Kasumi-1 (cell line): ENCODE results near the gene DPH6.
"Not testable (repeated sequence)": the region's sequence is repeated elsewhere in the genome, so short reads cannot be mapped to it uniquely, and the experiment has no call there.

Source experiments
- DNase-seq, 2 experiments: peaks; one replicate each; lab custom pipeline; 2025; lab: John Stamatoyannopoulos, UW

DPH6 gene, protein sequence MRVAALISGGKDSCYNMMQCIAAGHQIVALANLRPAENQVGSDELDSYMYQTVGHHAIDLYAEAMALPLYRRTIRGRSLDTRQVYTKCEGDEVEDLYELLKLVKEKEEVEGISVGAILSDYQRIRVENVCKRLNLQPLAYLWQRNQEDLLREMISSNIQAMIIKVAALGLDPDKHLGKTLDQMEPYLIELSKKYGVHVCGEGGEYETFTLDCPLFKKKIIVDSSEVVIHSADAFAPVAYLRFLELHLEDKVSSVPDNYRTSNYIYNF

DNA sequence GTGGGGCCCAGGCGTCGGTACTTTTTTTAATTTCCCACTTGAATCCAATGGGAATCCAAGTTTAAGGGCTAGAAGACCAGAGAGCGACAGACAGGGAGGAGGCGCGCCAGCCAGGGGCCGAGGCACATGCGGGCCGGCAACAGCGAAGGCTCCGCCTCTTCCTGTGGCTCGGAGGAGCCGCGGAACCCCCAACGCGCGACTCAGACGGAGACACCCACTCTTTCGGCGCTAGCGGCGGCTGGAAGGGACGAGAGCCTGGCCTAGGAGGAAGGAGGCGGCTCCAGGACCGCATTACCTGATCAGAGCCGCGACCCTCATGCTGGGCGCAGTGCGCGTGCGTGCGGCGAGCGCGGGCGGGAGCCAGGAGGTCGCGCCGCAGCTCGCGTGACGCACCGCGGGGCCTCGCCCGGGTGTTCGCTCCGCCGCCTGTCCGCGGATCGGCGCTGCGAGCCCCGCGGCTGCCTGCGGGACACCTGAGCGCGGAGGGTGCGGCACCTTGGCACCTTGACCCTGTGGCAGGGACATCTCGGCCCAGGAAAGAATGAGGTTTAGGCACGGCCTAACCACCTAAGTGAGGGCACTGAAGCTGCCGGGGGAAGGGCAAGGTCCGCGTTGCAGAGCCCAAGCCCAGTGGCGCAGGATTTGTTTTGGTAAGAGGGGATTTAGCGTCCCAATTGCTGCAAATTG is at the start of gene DPH6:
DPH6 (minus strand) TSS at position 342 of the 687 bp plus-strand sequence; CDS start at position 318, 24 bp downstream.
- peak; percentile 32 to 33 for DNase-seq

DNA sequence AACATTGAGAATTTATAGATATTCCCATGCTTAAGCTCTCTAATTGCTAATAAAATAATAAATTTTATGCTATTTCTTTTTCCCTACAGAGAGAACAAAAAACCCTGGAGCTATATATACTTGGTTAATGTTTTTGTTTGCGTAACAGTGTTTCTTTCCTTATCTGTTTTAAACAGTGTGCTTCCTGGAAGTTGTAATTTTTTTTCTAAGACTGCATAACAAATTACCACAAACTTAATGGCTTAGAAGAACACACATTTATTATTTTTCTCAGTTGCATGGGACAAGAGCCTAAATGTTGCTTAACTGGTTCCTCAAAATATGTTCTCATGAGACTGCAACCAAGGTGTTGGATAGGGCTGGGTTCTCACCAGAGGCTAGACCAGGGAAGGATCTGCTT is 49.7 kb upstream of the DPH6 start:
- no peak for DNase-seq

DNA sequence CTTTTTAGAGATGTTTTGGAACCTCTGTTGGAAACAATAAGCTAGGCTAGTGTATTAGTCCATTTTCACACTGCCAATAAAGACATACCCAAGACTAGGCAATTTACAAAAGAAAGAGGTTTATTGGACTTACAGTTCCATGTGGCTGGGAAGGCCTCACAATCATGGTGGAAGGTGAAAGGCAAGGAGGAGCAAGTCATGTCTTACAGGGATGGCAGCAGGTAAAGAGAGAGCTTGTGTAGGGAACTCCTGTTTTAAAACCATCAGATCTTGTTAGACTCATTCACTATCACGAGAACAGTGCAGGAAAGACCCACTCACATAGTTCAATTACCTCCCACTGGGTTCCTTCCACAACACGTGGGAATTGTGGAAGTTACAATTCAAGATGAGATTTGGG is 46.0 kb upstream of the DPH6 start:
- DNase-seq: not testable (repeated sequence)

DNA sequence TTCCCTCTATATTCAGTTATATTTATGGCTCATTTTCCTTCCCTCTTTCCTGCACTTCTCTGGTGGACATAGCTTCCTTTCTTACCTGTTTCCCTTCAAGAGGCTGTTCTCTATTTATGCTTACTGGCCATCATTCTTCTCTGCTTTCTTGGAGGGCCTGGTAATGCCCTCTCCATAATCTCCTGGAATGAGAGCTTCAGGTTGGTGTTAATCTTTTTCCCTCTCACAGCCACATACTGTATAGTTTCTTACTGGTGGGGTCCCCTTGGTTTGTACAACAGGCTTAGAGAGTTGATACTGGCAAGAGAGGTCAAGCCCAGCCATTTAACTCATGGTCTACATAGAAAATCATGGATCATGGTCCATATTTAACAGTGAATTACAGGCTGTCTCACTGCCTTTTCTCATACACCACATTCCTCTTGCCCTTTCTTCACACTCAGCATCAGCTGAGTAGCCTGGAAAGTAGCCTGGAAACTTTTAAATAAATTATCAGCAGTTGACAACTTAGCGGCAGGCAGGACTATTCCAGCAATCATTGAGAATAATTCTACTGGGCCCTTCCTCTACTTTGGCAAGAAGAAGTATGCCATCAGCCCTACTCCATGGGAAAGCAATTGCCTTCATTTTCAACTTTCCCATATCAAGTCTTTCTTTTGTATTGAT is 38.0 kb upstream of the DPH6 start:
- DNase-seq: no peak

DNA sequence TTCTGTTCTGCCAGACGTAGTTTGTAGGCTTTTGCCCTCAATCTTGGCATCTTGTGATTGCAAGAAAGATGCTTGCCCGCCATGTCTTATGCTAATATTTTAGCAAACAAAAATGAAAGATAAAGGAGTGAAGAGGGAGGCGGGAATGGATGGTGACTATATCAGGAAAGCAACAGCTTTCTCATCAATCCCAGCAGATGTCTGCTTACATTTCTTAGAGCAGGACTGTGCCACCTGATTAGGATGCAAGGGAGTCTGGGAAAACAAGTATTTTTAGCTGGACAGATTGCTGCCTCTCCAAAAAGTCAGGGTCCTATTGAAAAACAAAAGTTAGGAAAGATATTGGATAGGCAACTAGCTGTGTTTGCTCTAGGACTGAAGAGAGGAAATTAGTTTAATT is 34.6 kb upstream of the DPH6 start:
- no peak for DNase-seq

DNA sequence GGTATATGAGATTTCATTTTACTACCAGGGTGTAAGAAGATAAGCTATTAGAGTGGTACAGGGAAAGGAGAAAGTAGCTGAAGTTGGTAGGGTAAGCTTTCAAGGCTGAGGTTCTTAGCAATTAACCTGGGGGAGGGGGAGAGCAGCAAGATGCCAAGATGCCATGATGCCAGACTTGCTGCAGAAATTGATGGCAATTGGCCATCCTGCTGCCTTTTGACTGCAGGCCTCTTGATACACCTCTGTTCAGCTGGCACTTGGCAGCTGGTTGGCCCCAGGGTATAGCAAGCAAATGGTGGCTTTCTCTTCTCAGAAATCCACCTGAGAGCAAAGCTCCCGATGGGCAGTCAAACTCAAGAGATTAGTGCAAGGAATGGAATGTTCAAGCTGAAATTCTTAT is 21.4 kb upstream of the DPH6 start:
- DNase-seq: no peak

DNA sequence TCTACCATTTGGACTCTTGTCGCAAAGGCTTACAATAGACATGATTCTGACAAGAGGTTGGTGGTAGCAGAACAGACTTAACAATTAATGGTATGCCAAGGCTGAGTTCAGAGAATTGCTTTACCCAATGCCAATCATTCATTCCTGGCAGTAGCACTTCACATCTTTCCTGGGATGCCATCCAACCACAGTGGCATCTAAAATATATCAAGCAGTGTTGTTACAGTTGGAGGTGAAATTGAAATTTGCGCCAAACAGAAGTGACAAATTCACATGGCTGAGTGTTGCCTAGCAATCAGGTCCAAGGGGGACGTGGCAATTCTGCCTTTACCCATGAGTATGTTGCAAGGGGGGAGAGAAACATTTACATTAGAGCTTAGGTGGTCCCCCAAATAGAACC is 21.0 kb upstream of the DPH6 start:
- DNase-seq: no peak

DNA sequence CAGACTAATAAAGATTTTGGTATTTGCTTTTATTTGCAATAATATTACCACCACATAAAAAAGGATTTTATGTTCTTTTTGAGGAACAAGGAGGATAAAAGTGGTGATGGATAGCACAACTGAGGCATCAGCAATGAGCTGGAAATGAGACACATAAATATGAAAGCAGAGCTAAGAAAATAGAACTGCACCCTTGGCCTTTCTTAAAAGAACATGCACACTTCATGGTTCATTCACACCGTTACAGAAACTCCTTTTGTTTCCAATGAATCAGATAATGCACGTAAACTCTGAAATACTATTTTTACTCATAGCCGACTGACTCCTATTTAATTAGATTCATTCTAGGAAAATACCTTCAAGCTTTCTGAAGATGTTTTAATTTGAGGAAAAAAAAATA is 19.9 kb upstream of the DPH6 start:
- DNase-seq: no peak

DNA sequence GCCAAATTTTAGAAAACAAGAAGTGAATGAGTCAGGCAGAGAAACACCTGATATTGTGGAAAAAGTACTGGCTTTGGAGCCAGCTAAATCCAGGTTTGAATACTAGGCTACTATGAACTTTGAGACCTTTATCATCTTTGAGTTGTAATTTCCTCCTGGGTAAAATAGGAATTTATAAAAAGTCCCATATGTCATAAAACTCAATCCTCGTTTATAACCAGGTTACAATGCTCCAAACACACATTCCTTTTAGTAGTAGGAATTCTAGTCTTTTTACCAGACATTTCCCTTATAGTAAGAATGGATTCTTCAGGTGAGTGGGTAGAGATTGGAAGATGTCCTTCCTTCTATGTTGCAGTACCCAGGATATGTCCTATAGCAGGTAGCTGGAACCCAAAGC is 16.7 kb upstream of the DPH6 start:
- no peak for DNase-seq

DNA sequence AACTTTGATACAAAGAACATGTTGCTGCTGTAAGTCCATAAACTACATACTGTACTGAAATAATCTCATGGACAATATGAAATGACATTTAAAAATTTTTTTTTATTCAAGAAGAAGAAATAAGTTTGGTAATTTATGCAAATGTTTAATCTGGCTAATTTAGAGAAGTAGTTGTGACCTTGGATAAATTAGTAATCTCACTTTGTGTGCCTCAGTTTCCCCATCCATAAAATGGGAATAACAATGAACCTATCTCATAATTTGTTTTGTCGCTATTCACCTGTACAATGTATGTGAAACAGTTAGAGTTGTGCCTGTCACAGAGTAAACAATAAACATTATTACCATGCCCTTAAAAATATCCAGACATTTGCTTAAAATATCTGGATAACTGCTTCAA is 15.3 kb upstream of the DPH6 start:
- DNase-seq: no peak

DNA sequence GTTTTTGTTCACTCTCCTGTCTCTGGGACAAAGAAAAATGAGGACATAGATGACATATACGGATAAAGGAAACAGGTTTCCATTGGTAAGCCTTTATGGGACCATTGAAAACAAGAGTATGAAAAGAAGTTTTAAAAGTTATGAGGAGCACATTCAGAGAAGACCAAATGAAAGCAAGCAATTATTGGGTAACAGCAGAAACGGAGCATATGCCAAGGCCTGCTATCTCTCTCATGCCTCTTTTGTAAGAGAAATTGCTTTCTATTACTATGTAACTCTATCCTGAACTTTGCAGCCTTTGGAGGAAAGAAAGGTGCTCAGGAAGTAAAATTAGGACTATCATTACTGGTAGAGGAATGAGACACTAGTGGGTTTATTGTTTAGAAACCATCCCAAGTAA is 14.9 kb upstream of the DPH6 start:
- DNase-seq: no peak

DNA sequence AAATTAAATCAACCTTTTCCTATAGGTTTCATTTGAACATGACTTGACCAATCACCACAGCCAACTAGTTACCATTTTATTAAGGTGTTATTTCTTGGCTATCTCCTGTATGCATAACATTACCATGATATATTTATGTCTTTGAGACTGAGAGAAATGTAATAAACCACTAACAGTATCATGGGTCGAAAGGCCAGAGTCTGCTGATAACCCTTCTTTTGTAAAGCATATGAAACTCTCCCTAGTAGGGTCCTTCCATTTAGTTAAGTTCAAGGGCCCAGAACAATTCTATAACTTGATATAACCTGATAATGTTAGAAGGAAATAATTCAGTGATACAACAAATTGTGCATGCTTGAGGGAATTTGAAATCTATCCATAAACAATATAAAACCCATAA is 14.3 kb upstream of the DPH6 start:
- no peak for DNase-seq

DNA sequence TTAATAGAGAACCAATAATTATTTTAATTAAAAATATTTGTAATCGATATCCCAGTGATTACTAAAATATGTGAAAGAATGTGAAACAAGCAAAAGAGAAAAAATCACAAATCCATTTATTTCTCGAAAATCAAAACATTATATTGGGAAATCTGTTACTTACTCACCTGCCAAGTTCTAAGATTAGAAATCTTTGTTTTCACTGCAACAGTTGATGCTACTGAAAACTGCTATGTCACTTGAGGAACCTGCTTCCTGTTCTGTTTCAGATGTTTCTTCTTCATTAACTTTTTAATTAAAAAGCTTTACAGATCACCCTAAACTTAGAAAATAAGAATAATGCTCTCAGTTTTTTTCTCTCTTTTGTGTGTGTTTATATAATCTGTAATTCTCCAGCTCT is 13.7 kb upstream of the DPH6 start:
- no peak for DNase-seq

DNA sequence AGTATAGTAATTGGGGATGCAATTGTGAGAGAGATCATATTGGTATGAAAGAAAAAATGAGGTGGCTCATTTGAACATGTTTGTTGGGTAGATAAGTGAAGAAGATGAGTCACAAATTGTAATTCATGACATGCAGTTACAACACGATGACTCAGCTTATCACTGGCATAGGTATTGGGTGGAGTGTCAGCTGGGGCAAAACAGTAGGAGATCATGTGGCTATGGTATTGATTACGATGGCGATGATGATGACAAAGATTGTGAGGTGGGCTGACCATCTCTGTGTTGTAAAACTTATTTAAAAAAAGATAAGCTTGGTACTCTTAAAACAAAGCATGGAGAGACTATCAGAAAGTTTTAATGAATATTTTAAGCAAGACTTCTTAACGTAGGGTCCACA is 11.6 kb upstream of the DPH6 start:
- DNase-seq: no peak

DNA sequence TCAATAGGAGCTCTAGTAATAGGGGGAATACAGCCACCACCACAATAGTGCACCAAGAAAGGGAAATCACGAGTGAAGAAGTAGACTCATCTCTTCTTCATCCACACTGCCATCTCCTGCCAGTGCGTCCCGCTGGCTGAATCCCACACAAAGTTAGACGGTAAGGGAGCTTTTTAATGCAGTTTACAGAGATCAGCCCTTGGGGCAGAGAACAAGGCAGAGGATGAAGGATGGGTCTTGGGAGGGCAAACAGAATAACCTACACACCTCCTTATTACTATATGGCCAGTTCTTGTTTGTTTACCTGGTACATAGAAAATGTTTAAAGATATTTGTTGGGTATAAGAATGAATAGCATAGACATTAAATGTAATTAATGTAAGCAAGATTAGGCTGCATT is 11.0 kb upstream of the DPH6 start:
- DNase-seq: no peak

DNA sequence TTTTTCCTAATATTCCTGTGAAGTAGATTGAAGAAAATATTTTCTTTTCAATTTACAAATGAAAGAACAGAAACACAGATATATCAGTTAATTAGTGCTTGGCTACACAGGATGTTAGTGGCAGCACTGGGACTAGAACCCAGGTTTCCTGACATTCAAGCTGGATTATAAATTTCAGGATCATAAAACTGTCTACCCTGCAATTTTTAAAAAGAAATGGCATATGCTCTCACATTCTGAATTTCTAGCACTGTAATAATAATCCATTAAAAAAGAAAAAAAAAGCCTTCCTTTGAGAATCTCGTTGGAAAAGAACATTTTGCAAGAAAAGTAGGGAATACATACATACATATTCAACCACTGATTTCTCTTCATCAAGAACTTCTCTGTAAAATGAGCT is 9.3 kb upstream of the DPH6 start:
- DNase-seq: no peak

DNA sequence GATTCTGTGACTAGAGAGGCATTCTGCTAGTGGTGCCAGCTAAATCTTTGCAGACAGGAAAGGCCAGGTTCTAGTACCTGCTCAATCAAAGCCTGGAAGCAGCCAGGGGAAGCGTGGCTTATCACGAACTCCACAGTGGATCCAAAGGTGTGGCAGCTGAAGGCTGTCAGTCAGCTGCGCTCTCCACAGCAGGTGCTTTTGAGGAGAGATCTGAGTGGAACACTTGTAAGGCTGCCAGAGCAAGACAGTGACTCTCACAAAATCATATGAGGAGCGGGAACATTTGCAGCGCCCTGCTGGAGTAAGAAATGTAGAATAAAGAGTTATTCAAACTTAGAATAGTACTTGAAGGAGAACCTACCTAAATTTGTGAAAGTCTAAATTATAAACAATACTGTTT is 5.0 kb upstream of the DPH6 start:
- DNase-seq: no peak

DNA sequence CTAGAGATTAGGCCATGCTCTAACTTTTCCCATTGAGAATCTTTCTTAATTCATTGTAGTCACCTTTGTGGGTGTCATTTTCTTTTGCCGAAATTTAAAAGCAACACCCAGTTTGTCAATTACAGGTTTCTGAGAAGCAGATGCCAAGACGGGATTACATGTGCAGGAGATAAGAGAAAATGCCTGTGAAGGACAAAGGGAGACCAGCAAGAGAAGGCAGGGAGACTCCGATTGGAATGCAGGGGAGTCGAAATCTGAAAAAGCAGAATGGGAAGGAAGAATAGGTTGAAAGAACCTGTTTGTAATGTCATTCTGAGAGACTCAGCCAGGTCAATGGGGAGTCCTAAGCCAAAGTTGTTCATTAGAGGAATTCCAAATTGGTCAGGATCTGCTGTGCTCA is 3.6 kb upstream of the DPH6 start:
- DNase-seq: no peak

DNA sequence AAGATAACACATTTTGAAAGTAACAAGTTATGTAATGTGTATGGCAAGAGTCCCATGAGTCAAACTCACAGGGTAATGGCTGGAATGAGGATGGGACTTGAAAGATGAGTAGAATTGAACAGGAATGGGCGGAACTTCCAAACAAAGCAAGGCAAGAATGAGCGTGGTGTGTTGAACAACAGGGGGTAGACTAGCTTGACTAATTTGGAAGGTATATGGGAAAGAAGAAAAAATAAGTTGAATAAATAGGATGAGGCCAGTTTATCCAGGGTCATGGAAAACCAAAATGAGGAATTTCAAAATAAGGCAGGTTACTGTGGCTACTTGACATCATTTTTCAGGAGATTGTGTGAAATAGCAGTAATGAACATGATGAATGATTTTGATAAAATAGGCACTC is 2.5 kb upstream of the DPH6 start:
- no peak for DNase-seq

DNA sequence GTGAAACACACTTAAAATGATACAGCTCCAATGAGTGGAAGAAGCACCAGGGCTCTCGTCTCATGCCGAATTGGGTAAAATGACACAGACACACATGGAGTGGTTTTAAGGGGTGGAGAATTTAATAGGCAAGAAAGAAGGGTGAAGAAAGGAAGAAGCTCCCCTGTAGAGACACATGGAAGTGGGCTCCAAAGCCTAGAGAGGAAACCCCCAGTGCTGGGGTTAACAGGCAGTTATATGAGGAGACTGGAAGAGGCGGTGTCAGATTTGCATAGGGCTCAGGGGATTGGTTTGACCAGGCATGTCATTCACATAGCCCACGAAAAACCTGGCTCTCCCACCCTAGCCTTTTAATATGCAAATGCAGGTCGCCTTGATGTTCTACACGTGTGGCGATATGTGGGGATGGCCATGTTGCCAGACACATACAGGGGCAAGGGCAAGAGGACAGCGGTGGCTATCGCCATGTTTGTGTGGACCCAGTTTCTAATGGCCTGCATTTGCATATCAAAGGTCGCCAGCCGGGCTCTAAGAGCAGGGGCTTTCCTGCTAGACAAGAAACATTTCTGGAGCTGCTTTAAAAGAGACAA is 1.9 kb upstream of the DPH6 start:
- DNase-seq: no peak

DNA sequence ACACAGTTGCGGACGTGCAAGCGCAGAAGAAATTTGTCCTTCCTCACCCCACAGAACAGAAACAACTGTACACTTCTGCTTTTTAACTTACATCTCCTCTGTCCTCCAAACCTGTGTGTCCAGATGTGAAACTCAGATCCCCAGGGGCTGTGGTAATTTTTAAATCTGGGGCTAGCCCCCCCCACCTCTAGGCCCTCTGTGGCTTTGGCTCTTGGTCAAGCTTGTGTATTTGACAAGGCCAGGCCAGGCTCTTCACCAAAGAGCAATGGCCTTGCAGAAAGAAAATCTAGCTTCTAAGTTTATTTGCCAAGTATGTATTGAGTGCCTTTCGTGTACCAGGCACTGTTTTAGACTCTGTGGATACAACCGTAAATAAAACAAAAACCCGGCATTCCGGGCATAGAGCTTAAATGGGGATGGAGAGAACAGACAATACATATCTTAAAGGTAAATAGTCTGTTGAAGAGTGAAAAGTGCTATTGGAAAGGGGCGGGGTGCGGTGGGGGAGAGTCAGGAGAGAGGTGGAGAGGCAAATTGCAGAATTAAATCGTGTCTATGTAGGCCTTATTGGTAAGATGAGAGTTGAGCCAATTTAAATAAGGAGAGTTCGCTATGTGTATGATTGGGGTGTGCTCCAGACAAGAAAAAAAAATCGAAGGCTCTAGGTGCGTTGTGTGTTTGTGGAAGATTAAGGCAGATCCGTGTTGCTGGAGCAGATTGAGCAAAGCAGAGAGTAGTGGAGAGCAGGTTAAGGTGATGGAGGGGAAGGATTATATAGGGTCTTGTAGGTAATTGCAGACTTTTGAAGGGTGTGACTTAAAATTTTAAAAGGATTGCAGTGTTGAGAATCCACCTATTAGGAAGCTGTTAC is 781 bp upstream of the DPH6 start:
- no peak for DNase-seq

DNA sequence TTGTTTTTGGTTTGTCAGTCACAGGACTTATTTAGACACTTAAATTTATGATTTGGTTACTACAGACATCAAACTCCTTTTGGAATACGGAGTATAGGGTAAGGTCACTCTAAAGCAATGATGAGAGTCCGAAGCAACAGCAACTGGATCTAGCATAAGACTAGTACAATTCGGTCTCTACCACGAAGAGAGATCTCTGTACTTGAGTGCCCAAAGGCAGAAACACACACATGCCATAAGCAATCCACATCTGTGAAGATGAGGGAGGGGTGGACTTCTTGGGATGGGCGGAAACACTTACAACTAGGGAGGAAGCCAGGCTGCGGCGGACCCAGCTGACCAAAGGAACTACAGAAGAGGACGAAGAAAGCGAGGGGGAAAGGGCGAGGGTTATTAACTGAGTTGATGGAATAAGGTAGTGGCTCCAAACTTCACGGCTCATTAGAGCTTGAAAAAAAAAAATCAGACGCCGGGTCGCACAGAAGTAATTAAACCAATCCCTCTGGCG is 595 bp downstream of the DPH6 start:
- DNase-seq: peak in 1 of 2 experiments; percentile 31
